CD4-positive, alpha-beta T cell treated with Interleukin-2 at 100 ng/mL for 4 hours (primary cell): Measurements from ENCODE around the gene TTYH1.
A peak's percentile ranks its signal among the peaks of the same experiment; 100 is the strongest.

ENCODE experiments used
- DNase-seq: peaks from one replicate; pipeline ENCODE4 v3.0.0-alpha.2; 2020; ENCODE audit warnings: low spot score

Gene TTYH1

GRCh38 chr19:54481326-54481930 lies 66.2 kb downstream of the TTYH1 start:
- peak; percentile 47 for DNase-seq

GRCh38 chr19:54482889-54483288 lies 67.6 kb downstream of the TTYH1 start:
- no peak for DNase-seq

- DNase-seq = no peak
Observed at GRCh38 chr19:54484451-54484850, 69.2 kb downstream of the TTYH1 start.

GRCh38 chr19:54485851-54486250 lies 70.6 kb downstream of the TTYH1 start:
- no peak for DNase-seq
